ENCODE data around the gene RUNX1.
A peak's percentile ranks its signal among the peaks of the same experiment; 100 is the strongest.

The RUNX1 gene

GRCh38 chr21:35088319-35088771 lies 39.2 kb upstream of the RUNX1 start:
- TF ChIP-seq CTCF (IDR thresholded peaks at IDR 0.05; ENCODE audit: low read length, missing control alignments) = no peak
- DNase-seq (ENCODE audit: low read depth) = no peak
- H3K4me3 ChIP-seq (replicated peaks; ENCODE audit: low read depth, low read length) = no peak overlapping the region

- peak; percentile 35 for DNase-seq (ENCODE audit: low read depth)
- H3K4me3 ChIP-seq (replicated peaks; ENCODE audit: low read depth, low read length) = no peak overlapping the region
- no peak for TF ChIP-seq CTCF (IDR thresholded peaks at IDR 0.05; ENCODE audit: low read length, missing control alignments)
Measured at GRCh38 chr21:35086357-35086756, 37.3 kb upstream of the RUNX1 start.

GRCh38 chr21:35084869-35085268 lies 35.8 kb upstream of the RUNX1 start:
- peak; percentile 84 for DNase-seq (ENCODE audit: low read depth)
- no peak for TF ChIP-seq CTCF (IDR thresholded peaks at IDR 0.05; ENCODE audit: low read length, missing control alignments)
- H3K4me3 ChIP-seq (replicated peaks; ENCODE audit: low read depth, low read length) = no peak overlapping the region

GRCh38 chr21:35083246-35083645 lies 34.1 kb upstream of the RUNX1 start:
- no peak for DNase-seq (ENCODE audit: low read depth)
- no peak for TF ChIP-seq CTCF (IDR thresholded peaks at IDR 0.05; ENCODE audit: low read length, missing control alignments)
- no peak overlapping the region for H3K4me3 ChIP-seq (replicated peaks; ENCODE audit: low read depth, low read length)

- H3K4me3 ChIP-seq (replicated peaks; ENCODE audit: low read depth, low read length) = no peak overlapping the region
- TF ChIP-seq CTCF (IDR thresholded peaks at IDR 0.05; ENCODE audit: low read length, missing control alignments) = no peak
- DNase-seq (ENCODE audit: low read depth) = no peak
Measured at GRCh38 chr21:35081861-35082260, 32.8 kb upstream of the RUNX1 start.

- no peak overlapping the region for H3K4me3 ChIP-seq (replicated peaks; ENCODE audit: low read depth, low read length)
- no peak for DNase-seq (ENCODE audit: low read depth)
- TF ChIP-seq CTCF (IDR thresholded peaks at IDR 0.05; ENCODE audit: low read length, missing control alignments) = no peak
Measured at GRCh38 chr21:35079181-35079580, 30.1 kb upstream of the RUNX1 start.

GRCh38 chr21:35077975-35078374 lies 28.9 kb upstream of the RUNX1 start:
- no peak for TF ChIP-seq CTCF (IDR thresholded peaks at IDR 0.05; ENCODE audit: low read length, missing control alignments)
- DNase-seq (ENCODE audit: low read depth) = no peak
- H3K4me3 ChIP-seq (replicated peaks; ENCODE audit: low read depth, low read length) = no peak overlapping the region

Data from fibroblast of pulmonary artery (primary cell).